GM12873 (cell line): ENCODE results near the gene UBE2G2.

ENCODE experiments used
- CTCF ChIP-seq: IDR thresholded peaks from 2 replicates; pipeline ENCODE4 v1.5.1; 2012; ENCODE audit warnings: low read depth, mild to moderate bottlenecking, moderate library complexity, low read length, control low read depth; ENCODE audit not compliant: insufficient read depth; ENCODE audit errors: missing control alignments

UBE2G2 gene

DNA sequence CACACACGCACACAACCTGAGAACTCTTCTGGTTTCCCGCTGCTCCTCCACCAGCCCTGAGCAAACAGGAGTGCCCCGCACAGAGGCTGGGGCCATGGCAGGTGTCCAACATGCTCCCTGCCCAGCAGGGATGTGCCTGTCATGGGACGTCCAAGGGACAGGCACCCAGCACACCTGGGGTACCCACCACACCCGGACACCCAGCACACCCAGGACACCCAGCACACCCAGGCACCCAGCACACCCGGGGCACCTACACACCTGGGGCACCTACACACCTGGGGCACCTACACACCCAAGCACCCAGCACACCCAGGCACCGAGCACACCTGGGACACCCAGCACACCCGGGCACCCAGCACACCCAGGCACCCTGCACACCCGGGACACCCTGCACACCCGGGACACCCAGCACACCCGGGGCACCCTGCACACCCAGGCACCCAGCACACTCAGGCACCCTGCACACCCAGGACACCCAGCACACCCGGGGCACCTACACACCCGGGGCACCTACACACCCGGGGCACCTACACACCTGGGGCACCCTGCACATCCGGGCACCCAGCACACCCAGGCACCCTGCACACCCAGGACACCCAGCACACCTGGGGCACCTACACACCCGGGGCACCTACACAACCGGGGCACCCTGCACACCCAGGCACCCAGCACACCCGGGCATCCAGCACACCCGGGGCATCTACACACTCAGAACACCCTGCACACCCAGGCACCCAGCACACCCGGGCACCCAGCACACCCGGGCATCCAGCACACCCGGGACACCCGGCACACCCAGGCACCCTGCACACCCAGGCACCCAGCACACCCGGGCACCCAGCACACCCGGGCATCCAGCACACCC is 37.9 kb downstream of the UBE2G2 start:
- TF ChIP-seq CTCF = no peak

DNA sequence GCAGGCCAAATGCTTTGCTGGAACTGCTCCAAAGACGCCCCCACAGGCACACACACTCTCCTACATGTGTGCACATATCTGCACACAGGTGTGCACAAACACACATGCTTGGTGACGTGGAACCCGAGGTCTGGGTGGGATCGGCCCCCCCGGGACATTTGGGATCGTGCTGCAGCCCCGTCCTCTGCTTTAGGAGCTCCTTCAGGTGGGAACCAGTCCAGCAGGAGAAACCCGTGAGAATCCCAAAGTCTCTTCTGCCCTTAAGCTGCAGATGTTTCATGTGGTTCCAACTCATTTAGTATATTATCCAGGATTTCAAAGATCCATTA is 38.6 kb downstream of the UBE2G2 start:
- no peak for TF ChIP-seq CTCF

DNA sequence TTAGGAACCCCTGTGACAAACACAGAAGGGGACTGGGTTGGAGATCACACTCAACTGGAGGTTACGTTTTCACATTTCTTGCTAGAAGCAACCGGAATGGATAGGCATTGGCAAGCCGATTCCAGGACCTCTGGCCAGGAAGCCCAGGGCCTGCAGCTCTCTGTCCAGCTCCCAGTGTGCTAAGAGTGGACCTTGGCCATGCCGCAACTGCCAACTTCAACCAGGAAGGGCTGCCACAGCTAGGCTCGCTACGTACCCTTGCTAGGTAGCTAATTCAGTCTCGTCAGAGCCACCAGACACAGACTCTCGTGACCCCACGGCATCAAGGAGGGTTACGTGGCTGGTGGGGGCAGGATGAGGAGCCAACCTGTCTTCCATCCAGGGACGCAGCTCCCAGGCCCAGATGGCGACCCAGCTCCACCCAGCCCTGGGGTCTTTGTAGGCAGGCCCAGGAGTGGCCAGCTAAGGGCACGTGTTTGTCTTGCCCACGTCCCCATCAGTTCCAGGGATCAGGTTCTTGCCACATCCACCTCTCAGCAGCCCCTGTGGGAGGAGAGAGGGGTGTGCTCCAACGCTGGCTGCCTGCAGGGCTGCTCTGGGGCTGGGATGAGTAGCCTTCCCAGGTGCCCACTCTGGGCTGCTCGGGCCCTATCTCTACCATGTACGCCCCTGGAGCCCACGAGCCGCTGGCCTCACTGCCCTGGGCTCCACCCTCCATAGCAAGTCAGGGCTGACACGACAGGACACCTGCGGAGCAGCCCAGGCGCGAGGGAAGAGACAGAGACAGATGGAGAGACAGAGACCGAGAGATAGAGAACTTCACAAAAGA is 39.2 kb downstream of the UBE2G2 start:
- no peak for TF ChIP-seq CTCF

DNA sequence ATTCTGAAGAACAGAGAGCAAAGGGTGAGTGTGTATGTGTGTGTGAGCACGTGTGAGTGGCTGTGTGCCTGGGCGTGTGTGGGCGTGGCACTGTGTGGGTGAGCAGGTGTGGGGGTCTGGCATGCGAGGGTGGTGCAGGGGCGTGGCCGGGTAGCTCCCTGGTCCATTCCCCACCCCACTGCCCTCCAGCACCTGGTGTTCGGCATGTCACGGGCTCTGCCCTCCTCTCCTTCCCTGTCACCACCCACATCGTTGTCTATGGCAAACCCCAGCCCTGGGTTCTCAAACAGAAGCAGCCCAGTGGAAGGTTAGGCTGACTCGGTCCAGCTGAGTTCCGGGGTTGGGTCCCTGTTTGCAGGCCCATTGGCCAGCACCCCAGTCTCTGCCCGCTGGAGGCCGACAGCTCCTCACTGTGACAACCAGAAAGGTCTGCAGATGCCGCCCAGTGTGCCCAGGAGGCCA is 39.8 kb downstream of the UBE2G2 start:
- no peak for TF ChIP-seq CTCF

- peak; percentile 61 for TF ChIP-seq CTCF
Observed at GRCh38 chr21:44761011-44761729, 40.5 kb downstream of the UBE2G2 start.

DNA sequence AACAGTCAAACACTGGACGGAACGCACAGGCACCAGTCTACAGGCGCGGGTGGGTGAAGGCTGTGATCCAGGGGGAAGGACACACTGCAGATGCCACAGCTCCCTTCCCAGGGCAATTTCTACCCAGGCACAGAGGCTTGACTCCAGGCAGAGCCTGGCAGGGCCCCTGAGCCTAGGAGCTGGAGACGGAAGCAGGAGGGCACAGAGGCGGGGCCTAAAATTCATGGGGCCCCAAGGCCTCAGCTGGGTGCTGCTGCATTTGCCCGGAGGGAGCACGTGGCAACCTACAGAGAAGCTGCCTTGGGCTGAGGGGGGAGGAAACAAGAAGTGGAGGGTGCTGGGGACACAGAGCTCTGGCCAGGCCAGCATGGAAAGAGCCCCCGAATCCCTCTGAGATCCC is 41.2 kb downstream of the UBE2G2 start:
- TF ChIP-seq CTCF = no peak
